NB4 (cell line): Measurements from ENCODE around the gene RUVBL2.

Experiments used
- CTCF ChIP-seq: IDR thresholded peaks from one replicate; pipeline ENCODE4 v1.5.1; 2012; ENCODE audit warnings: low read depth, low read length
- MAX ChIP-seq: IDR thresholded peaks from 2 replicates; pipeline ENCODE4 v1.6.1; 2011; ENCODE audit warnings: low read depth, low read length
- MYC ChIP-seq: IDR thresholded peaks from 2 replicates; pipeline ENCODE4 v1.6.1; 2011; ENCODE audit warnings: low read depth, low read length
- POLR2A ChIP-seq: IDR thresholded peaks from 2 replicates; pipeline ENCODE4 v1.6.1; 2011; ENCODE audit warnings: mild to moderate bottlenecking; ENCODE audit not compliant: insufficient read length; ENCODE audit errors: extremely low read depth

- TF ChIP-seq CTCF (no peak), POLR2A (no peak), MAX (no peak), MYC (no peak)
Measured at GRCh38 chr19:48945415-48945814, 48.3 kb upstream of the RUVBL2 start.
